Psoas muscle (tissue), 8 donors: ENCODE data around the gene SEC23B. TPM values are rescaled to one million over a fixed set of nuclear protein-coding genes. Genes with fewer than 3 reads are reported as not detected.
"Not testable (repeated sequence)": the region's sequence is repeated elsewhere in the genome, so short reads cannot be mapped to it uniquely, and the experiment has no call there.

ENCODE experiments used
- ATAC-seq, 4 donors: fragments of 200-7000 bp; cut with Tn5 transposase; one replicate each; pipeline ENCODE4 v1.9.1; 2020; ENCODE audit warnings: moderate library complexity in 3 of 4, mild to moderate bottlenecking in 2 of 4
- DNase-seq, 2 donors: peaks; one replicate each; pipeline ENCODE4 v3.0.0-alpha.2; 2020
- H3K27ac ChIP-seq: fragments of 200-600 bp; one replicate; pipeline ENCODE4 v1.8.0; 2022
- H3K27me3 ChIP-seq, 3 donors: fragments of 200-600 bp in 1 of 3; one replicate each; pipeline versions ENCODE4 v1.6.1 to v1.8.0; 2013 to 2022; ENCODE audit warnings: low read length in 2 of 3, mild to moderate bottlenecking in 2 of 3, moderate library complexity in 1 of 3; ENCODE audit not compliant: insufficient read depth in 3 of 3
- H3K36me3 ChIP-seq, 2 donors: fragments of 200-600 bp in 1 of 2; one replicate each; pipeline versions ENCODE4 v1.6.1 to v1.8.0; 2013 to 2022; ENCODE audit warnings: low read depth in 1 of 2, mild to moderate bottlenecking in 1 of 2, moderate library complexity in 1 of 2; ENCODE audit not compliant: insufficient read depth in 1 of 2
- H3K4me1 ChIP-seq: fragments of 200-600 bp; one replicate; pipeline ENCODE4 v1.8.0; 2022
- H3K4me3 ChIP-seq: fragments of 200-600 bp; one replicate; pipeline ENCODE4 v1.8.0; 2022; ENCODE audit warnings: mild to moderate bottlenecking
- H3K9me3 ChIP-seq: fragments of 200-600 bp; one replicate; pipeline ENCODE4 v1.8.0; 2022
- WGBS, 3 donors: extraction: QIAGEN DNeasy Blood & Tissue Kit; methylation state at CpG; one replicate each; pipeline versions ENCODE4 v1.1.6 to v1.1.7; 2013; 5-methylcytosine and 5-hydroxymethylcytosine counted together
- intact Hi-C, 2 donors: fragments of 100-400 bp; cut with DNase I; formaldehyde crosslinking; loops; one replicate each; pipeline versions ENCODE4 v1.11.0 to v1.14.2; 2022
- polyA plus RNA-seq, 3 donors: library from polyadenylated mRNA; stranded (reverse); fragments of 200-250 nt; gene quantifications; one replicate each; pipeline ENCODE4 v1.2.3, GENCODE V29; 2013
- total RNA-seq, 4 donors: library from RNA; stranded (reverse); fragmentation: NEBNext Ultra II Directional in 2 of 4; extraction: Animal tissue kit (Norgen Biotek cat#: 25700) in 2 of 4; gene quantifications; one replicate each; pipeline versions ENCODE4 v1.2.1 to v1.2.4, GENCODE V29; 2021 to 2023
- TF ChIP-seq, protein P1 (sequence below): fragments of 200-600 bp; IDR thresholded peaks from one replicate; pipeline ENCODE4 v1.8.0; 2022; ENCODE audit warnings: antibody characterized with exemption
- donor health status: healthy with polysubstance abuse.
- donor health status: DM: no; HTN: no; CAD: no; lungs with moderate emphysema.
- donor health status: Bipolar disorder and iron deficiency.
- donor health status: healthy.
- donor health status: DM: yes; HTN: yes; CAD: no.
- donor health status: DM: no; HTN: no; CAD: no.
- donor health status: DM: no; HTN: no; CAD: no.
- donor health status: DM: yes; HTN: yes; CAD: no.

SEC23B gene
- total and polyA plus RNA-seq, 7 donors: 3.1 to 14.0 (median 7.9) TPM

DNA sequence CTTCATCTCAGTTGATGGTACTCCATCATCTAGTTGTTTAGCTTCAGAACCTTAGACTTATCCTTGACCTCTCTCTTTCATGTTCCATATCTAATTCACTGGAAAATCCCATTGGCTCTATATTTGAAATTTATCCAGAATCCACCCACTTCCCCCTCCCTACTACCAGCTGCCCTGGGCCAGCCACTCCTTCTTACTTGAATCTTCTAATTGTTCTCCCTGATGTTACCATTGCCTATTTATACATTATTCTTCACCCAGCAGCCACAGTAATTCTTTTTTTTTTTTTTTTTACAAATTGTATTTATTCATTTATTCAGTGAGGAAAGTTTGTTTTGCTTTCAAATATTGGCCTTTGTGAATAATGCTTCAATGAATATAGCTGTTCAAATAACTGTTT is 8.2 kb downstream of the SEC23B start:
- H3K36me3 ChIP-seq: peaks cover 0 to 74% of the 10 kb centered on the region in 2 donors
- TF ChIP-seq, protein P1, sequence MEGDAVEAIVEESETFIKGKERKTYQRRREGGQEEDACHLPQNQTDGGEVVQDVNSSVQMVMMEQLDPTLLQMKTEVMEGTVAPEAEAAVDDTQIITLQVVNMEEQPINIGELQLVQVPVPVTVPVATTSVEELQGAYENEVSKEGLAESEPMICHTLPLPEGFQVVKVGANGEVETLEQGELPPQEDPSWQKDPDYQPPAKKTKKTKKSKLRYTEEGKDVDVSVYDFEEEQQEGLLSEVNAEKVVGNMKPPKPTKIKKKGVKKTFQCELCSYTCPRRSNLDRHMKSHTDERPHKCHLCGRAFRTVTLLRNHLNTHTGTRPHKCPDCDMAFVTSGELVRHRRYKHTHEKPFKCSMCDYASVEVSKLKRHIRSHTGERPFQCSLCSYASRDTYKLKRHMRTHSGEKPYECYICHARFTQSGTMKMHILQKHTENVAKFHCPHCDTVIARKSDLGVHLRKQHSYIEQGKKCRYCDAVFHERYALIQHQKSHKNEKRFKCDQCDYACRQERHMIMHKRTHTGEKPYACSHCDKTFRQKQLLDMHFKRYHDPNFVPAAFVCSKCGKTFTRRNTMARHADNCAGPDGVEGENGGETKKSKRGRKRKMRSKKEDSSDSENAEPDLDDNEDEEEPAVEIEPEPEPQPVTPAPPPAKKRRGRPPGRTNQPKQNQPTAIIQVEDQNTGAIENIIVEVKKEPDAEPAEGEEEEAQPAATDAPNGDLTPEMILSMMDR: no peak
- no peaks in the 10 kb centered on the region for H3K4me1 ChIP-seq
- H3K4me3 ChIP-seq: no peak overlapping the region
- H3K27ac ChIP-seq: no peak overlapping the region
- no peaks in the 10 kb centered on the region for H3K9me3 ChIP-seq
- ATAC-seq (no peak), DNase-seq (no peak)
- H3K27me3 ChIP-seq: no peaks in the 10 kb centered on the region
- intact Hi-C loops: no loop called here

GRCh38 chr20:18522066-18522465 is 14.3 kb downstream of the SEC23B start:
- intact Hi-C loops, H3K4me1 ChIP-seq, H3K27me3 ChIP-seq, DNase-seq, ATAC-seq, H3K4me3 ChIP-seq, H3K9me3 ChIP-seq, H3K27ac ChIP-seq: not testable (repeated sequence)
- H3K36me3 ChIP-seq: peaks cover 9 to 50% of the 10 kb centered on the region in 2 donors
- 95% methylated on average over 9 of the region's 9 CpGs for WGBS, 3 donors

GRCh38 chr20:18523066-18523465 is 15.3 kb downstream of the SEC23B start:
- intact Hi-C loops: no loop called here
- no peaks in the 10 kb centered on the region for H3K27me3 ChIP-seq
- ATAC-seq: no peak
- no peak overlapping the region for H3K27ac ChIP-seq
- H3K36me3 ChIP-seq: peaks cover 9 to 51% of the 10 kb centered on the region in 2 donors
- no peaks in the 10 kb centered on the region for H3K4me1 ChIP-seq
- TF ChIP-seq, protein P1: no peak
- WGBS, 3 donors: 80 to 89% (median 86%) methylated on average over 2 of the region's 2 CpGs
- no peak overlapping the region for H3K4me3 ChIP-seq
- H3K9me3 ChIP-seq: no peaks in the 10 kb centered on the region
- no peak for DNase-seq

DNA sequence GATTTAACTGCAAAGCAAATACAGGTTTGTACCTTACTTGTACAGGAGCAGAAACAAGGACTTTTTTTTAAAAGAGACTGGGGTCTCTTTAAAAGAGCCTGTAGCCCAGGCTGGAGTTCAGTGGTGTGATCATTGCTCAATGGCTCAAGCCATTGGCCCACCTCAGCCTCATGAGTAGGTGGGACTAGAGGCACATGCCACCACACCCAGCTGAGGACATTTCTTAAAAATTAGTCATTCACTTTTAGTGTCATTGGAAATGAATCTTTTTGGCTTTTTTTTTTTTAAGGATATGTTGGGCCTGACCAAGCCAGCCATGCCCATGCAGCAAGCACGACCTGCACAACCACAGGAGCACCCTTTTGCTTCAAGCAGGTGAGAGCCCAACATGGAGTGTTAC is 16.9 kb downstream of the SEC23B start:
- H3K4me3 ChIP-seq: no peak overlapping the region
- H3K4me1 ChIP-seq: no peaks in the 10 kb centered on the region
- intact Hi-C loops: no loop called here
- DNase-seq (no peak), ATAC-seq (no peak)
- 93 to 97% (median 95%) methylated on average over 1 of the region's 1 CpG for WGBS, 3 donors
- TF ChIP-seq, protein P1: no peak
- H3K9me3 ChIP-seq: no peaks in the 10 kb centered on the region
- no peak overlapping the region for H3K27ac ChIP-seq
- H3K36me3 ChIP-seq: peaks cover 9 to 65% of the 10 kb centered on the region in 2 donors
- no peaks in the 10 kb centered on the region for H3K27me3 ChIP-seq

DNA sequence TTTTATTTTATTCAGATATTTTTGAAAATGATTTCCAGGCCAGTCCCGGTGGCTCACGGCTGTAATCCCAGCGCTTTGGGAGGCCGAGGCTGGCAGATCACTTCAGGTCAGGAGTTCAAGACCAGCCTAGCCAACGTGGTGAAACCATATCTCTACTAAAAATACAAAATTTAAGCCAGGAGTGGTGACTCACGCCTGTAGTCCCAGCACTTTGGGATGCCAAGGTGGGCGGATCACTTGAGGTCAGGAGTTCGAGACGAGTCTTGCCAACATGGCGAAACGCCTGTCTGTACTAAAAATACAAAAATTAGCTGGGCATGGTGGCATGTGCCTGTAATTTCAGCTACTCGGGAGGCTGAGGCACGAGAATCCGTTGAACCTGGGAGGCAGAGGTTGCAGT is 19.0 kb downstream of the SEC23B start:
- H3K4me3 ChIP-seq, DNase-seq, H3K9me3 ChIP-seq, intact Hi-C loops, H3K4me1 ChIP-seq, H3K27me3 ChIP-seq: not testable (repeated sequence)
- 66 to 71% (median 68%) methylated on average over 14 of the region's 14 CpGs for WGBS, 3 donors
- Histone ChIP-seq H3K36me3 (peaks cover 16 to 78% of the 10 kb centered on the region in 2 donors), H3K27ac (peak overlapping the region; percentile 51)
- ATAC-seq: peak in 2 of 4 donors; percentile 75 to 81

DNA sequence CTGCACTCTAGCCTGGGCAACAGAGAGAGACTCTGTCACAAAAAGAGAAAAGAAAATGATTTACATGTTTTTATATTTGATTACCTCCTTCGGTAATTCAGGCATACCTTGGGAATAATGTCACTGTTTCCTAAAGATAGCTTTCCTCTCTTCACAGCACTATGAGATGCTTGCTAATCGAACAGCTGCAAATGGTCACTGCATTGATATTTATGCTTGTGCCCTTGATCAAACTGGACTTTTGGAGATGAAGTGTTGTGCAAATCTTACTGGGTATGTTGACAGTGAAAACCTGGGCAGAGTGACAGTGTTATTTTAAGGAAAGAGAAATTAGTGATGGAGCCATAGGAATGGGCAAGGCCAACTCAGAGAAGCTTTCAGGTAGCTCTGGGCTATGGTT is 19.6 kb downstream of the SEC23B start:
- intact Hi-C loops: no loop called here
- ATAC-seq (peak in 2 of 4 donors; percentile 43 to 58), DNase-seq (no peak)
- Histone ChIP-seq H3K27me3 (no peaks in the 10 kb centered on the region), H3K4me3 (no peak overlapping the region), H3K9me3 (no peaks in the 10 kb centered on the region), H3K4me1 (no peaks in the 10 kb centered on the region), H3K36me3 (peaks cover 16 to 83% of the 10 kb centered on the region in 2 donors), H3K27ac (peak overlapping the region; percentile 51)
- TF ChIP-seq, protein P1: no peak
- 80 to 85% (median 84%) methylated on average over 2 of the region's 2 CpGs for WGBS, 3 donors
